ENCODE data around the gene HDAC4. TPM values are rescaled to one million over a fixed set of nuclear protein-coding genes. Genes with fewer than 3 reads are reported as not detected.

The HDAC4 gene
- total RNA-seq, 1 donor from 2014 or later = 39.0 TPM

DNA sequence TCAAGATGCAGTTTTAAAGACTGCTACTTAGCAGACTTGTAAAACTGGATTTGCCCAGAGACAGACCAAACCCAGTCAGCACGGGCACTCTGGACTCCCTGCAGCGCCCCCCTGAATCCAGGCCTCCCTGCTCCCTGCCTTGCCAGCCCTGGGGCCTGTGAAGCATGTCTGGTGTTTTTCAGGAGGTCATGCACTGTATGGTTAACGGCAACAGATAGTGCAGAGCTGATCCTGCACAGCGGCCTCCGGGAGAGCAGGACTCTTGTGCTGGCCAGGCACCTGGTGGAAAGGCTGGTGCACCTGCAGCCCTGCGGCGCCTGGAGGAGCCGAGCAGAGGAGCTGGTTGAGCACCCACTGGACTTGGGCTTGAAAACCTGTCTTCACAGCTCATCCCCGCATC, 30.4 kb downstream of the HDAC4 start:
- Mint-ChIP-seq H3K4me3 (no peak overlapping the region), H3K27me3 (no peaks in the 10 kb centered on the region), H3K36me3 (peaks cover 10% of the 10 kb centered on the region), H3K4me1 (ENCODE audit: unreplicated experiment) (peaks cover 8% of the 10 kb centered on the region), H3K27ac (no peak overlapping the region), H3K9me3 (no peaks in the 10 kb centered on the region)
- TF ChIP-seq, protein P1, sequence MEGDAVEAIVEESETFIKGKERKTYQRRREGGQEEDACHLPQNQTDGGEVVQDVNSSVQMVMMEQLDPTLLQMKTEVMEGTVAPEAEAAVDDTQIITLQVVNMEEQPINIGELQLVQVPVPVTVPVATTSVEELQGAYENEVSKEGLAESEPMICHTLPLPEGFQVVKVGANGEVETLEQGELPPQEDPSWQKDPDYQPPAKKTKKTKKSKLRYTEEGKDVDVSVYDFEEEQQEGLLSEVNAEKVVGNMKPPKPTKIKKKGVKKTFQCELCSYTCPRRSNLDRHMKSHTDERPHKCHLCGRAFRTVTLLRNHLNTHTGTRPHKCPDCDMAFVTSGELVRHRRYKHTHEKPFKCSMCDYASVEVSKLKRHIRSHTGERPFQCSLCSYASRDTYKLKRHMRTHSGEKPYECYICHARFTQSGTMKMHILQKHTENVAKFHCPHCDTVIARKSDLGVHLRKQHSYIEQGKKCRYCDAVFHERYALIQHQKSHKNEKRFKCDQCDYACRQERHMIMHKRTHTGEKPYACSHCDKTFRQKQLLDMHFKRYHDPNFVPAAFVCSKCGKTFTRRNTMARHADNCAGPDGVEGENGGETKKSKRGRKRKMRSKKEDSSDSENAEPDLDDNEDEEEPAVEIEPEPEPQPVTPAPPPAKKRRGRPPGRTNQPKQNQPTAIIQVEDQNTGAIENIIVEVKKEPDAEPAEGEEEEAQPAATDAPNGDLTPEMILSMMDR (conservative IDR thresholded peaks at IDR 0.05) = no peak
- DNase-seq (ENCODE audit: extremely low spot score, unreplicated experiment) = no peak

DNA sequence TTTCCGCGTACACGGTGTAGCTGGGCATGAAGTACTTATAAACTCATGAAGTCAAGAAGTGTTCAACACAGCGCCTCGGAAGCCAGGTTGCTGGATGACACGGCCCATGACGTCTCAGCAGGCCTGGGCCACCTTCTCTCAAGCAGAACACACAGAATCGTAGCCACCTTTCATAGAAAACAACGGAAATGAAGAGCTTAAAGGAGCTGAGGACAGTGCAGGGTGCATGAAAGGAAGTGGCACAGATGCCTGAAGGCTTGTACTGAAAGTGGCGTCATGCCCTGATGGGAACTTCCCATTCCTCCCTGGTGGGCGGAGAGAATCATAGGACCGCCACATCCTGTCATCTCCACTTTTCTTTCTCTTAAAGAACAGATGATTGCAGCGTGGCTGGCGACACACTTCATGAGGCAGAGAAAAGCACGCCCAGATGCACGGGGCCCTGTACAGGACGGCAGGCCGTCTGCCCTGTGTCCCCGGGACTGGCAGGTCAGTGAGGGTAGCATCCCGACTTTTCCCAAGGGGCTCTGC, 31.1 kb downstream of the HDAC4 start:
- DNase-seq (ENCODE audit: extremely low spot score, unreplicated experiment) = no peak
- TF ChIP-seq, protein P1 (conservative IDR thresholded peaks at IDR 0.05) = no peak
- Mint-ChIP-seq H3K4me3 (no peak overlapping the region), H3K27me3 (no peaks in the 10 kb centered on the region), H3K4me1 (ENCODE audit: unreplicated experiment) (peaks cover 12% of the 10 kb centered on the region), H3K9me3 (no peaks in the 10 kb centered on the region), H3K36me3 (peaks cover 10% of the 10 kb centered on the region), H3K27ac (no peak overlapping the region)

DNA sequence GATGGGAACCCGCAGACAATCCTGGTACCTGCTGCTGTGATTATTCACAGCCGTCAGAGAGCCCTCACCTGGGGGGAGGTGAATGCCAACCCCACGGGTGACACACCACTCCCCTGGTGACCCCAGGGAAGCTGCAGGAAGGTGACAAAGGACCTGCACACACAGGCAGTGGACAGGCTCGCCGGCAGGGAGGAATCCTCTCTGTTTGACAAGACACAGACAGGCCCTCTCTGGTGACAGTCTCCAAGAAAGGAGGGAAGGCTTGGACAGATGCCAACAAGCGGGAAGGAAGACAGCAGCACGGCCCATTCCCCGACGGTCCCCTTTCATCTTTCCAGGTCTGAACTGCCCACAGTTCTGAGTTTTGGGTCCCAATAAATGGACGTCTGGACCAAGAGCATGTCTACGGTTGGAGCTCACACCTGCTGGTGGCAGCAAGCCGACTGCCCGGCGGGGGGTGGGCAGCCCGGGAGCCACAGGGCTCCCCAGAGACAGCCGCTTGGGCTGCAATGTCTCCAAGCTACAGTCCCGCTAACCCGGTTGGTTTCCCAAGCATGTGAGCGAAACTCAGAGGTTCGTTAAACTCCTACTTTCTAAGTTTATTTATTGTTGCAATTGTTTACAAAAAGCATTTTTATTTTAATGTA, 31.8 kb downstream of the HDAC4 start:
- Mint-ChIP-seq H3K4me3 (no peak overlapping the region), H3K9me3 (no peaks in the 10 kb centered on the region), H3K4me1 (ENCODE audit: unreplicated experiment) (peaks cover 12% of the 10 kb centered on the region), H3K36me3 (peaks cover 10% of the 10 kb centered on the region), H3K27me3 (no peaks in the 10 kb centered on the region), H3K27ac (no peak overlapping the region)
- TF ChIP-seq, protein P1 (conservative IDR thresholded peaks at IDR 0.05) = no peak
- DNase-seq (ENCODE audit: extremely low spot score, unreplicated experiment) = no peak

DNA sequence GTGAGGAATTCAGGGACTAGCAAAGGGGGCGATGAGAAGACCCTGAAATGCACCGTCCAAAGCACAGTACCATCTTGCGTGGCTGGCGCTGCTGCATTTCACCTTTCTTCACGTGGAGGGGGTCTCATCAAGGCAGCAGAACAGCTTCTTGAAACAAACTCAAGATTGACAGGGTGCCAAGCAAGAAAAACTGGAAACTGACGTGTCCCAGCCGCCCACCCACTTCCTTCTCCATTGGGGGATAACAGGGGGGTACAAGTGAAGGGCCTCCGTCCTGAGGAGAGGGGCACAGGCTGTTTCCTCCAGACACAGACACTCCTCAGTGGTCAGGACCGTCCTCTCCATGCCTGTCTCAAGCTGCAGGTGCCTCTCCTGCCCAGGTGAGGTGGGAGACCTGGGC, 32.5 kb downstream of the HDAC4 start:
- no peaks in the 10 kb centered on the region for H3K27me3 Mint-ChIP-seq
- no peak overlapping the region for H3K27ac Mint-ChIP-seq
- no peak overlapping the region for H3K4me3 Mint-ChIP-seq
- TF ChIP-seq, protein P1 (conservative IDR thresholded peaks at IDR 0.05) = no peak
- H3K9me3 Mint-ChIP-seq = no peaks in the 10 kb centered on the region
- DNase-seq (ENCODE audit: extremely low spot score, unreplicated experiment) = no peak
- H3K36me3 Mint-ChIP-seq = peaks cover 10% of the 10 kb centered on the region
- peaks cover 12% of the 10 kb centered on the region for H3K4me1 Mint-ChIP-seq (ENCODE audit: unreplicated experiment)

DNA sequence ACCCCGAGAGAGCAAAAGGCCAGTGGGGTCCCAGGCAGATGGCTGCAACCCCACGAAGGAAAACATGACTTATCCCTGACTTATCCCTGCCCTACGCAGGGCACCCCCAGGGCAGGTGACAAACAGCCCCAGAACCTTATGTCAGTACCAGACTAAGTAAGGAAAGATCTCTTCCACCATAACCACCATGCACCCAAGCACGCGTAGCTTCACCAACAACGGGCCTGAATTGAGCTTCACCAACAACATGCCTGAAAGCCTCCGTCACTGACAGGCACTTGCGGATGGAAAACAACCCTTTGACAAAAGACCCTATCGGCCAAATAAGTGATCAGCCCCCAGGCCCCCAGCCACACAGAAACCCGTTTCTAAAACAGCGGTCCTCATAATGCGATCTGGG, 34.1 kb downstream of the HDAC4 start:
- H3K4me1 Mint-ChIP-seq (ENCODE audit: unreplicated experiment) = peaks cover 13% of the 10 kb centered on the region
- H3K36me3 Mint-ChIP-seq = peaks cover 10% of the 10 kb centered on the region
- H3K9me3 Mint-ChIP-seq = no peaks in the 10 kb centered on the region
- no peak overlapping the region for H3K4me3 Mint-ChIP-seq
- DNase-seq (ENCODE audit: extremely low spot score, unreplicated experiment) = no peak
- H3K27ac Mint-ChIP-seq = no peak overlapping the region
- TF ChIP-seq, protein P1 (conservative IDR thresholded peaks at IDR 0.05) = no peak
- no peaks in the 10 kb centered on the region for H3K27me3 Mint-ChIP-seq

Data from type B pancreatic cell (in vitro differentiated cells).